Measurements from ENCODE around the gene ATP1A4.
"Not testable (repeated sequence)": the region's sequence is repeated elsewhere in the genome, so short reads cannot be mapped to it uniquely, and the experiment has no call there.

ATP1A4 gene

GRCh38 chr1:160151303-160151702 is at the start of gene ATP1A4:
Gene ATP1A4, plus strand, starts transcription at chr1:160151603. Its CDS starts 438 bp downstream, at chr1:160152041.
- no peak for FAIRE-seq

DNA sequence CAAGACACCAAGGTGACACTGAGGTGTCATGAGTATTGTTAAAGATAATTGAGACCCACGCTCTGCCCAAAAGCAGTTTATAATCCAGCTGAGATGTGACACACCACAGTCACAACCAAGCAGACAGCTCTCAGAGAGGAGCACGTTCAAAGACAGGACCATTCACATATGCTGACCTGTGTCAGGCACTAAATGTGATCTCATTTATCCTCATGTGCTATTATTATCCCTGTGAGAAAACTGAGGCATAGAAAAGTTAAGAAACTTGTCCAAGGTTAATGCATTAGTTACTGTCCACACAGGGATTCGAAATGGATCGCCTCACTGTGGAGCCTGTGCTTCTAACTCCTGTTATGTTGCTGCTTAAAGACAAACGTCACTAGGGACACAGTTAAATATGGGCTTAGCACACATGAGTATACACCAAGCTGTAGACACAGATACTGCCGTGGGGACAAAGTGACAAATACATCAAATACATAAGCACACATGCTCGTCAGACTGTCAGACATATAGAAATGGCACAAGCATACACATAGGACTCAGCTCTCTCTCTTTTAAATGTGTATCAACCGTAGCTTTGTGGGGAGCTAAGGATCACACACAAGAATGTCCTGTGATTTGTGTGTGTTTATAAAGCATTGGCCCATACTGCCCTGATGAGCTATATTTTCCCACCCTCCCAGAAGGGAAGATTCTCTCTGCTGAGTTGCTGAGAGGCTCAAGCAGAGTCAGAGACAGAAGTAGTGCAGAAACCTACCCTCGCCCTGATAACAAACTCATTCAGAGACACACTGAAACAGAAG is 49.5 kb upstream of the ATP1A4 start:
- FAIRE-seq: no peak

DNA sequence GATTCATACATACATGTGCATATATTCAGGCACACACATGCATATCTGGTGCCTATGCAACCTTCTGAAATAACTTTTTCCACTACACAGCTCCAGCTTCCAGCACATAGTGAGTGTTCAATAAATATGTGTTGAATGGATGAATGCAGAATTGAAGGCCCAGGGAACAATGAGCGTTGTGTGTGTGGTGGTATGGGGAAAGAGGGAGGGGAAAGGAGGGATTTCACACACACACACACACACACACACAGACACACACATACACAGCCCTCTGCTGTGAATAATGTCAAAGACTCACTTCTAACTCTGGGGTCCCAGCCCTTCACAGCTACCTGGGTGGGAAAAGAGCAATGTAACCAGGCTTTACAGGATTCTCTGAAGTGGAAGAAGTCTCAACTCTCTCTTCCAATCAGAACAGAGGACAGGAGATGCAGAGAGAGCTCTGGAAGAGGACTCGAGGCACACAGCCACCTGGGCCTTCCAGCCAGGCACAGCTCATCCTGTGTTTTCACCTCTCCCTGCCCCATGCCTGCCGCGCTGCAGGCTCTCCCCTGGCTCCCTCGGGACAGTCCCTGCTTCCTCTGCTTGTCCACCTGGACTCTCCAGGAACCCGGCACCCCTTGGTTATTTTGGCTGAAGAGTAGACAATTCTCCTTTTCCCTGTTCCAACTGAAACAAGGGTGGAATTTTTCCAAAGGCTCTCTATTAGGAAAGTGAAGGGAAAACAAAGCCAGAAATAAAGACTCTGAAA is 47.6 kb upstream of the ATP1A4 start:
- FAIRE-seq: no peak

DNA sequence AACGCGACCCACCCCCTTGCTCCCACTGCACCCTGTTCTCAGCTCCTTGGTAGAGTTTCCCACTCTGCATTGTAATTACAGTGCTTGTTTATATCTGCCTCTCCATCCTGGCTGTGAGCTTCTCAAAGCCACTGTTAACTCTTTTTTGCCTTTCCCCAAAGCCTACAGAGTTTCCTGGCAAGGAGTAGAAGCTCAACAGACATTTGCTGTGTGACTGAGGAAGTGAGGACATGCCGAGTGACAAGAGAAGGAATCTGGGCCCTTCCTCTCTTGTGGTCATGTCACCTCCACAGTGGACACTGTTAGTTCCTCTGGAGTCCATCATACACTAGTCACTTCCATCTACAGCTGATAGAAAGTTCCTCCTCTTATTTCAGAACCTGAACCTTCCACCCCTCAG is 46.9 kb upstream of the ATP1A4 start:
- FAIRE-seq: no peak

- FAIRE-seq: no peak
These were observed 46.2 kb upstream of the ATP1A4 start for GRCh38 chr1:160105155-160105554.

DNA sequence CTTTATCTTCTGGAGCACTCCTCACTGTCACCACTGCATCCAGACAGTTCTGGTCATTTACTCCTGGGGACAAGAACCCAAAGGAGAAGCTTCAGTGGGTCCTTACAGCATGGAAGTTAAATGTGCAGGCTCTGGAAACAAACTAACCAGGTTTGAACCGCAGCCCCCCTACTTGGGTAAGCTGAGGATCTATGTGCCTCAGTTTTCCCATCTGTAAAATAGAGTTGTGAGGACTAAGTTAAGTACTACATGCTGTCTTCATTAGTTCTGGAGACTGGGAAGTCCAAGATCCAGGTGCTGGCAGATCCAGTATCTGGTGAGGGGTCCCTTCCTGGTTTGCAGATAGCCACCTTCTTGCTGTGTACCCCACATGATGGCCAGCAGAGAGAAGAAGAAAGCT is 43.9 kb upstream of the ATP1A4 start:
- no peak for FAIRE-seq

- no peak for FAIRE-seq
These were observed 42.3 kb upstream of the ATP1A4 start for GRCh38 chr1:160108888-160109662.

DNA sequence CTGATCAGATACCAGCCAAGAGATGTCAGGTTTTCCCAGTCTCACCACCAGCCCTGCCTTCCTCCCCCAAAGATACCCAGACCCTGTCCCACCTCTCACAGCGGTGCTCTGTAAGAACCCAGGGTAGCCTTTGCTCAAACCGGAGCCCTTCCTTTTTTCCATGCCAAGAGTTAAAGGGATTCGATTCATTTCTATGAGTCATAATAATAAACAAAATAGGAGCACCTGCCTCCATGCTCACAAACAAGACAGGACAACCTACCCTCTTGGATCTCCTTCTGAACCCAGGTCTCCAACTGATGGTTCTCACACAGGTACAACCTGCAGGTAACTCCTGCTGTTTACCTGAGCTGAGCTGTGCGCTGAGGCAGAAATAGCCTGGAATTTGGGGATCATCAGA is 41.7 kb upstream of the ATP1A4 start:
- no peak for FAIRE-seq

GRCh38 chr1:160111462-160111861 is 39.9 kb upstream of the ATP1A4 start:
- not testable (repeated sequence) for FAIRE-seq

GRCh38 chr1:160112357-160112756 is 39.0 kb upstream of the ATP1A4 start:
- FAIRE-seq: no peak

DNA sequence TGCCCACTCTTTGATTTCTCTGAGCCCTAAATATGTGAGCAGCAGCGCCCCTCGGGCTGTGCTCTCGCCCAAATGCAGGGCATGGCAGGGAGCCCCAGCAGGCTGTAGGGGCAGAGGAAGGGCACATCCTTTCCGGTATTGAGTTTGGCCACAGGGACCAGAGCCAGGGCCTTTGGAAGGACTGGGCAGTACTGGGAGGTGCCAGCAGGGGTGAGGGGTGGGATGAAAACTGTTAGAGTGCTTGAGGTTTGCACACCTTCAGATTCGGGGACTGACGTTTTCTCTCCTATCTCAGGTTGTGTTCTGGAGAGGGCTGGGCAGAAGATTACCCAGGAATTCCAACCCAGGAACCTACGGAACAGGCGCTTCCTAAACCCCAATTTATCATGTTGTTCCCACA is 38.0 kb upstream of the ATP1A4 start:
- FAIRE-seq: no peak

GRCh38 chr1:160114085-160114484 is 37.3 kb upstream of the ATP1A4 start:
- FAIRE-seq: no peak

GRCh38 chr1:160115545-160116282 is 35.7 kb upstream of the ATP1A4 start, which contains the start of gene ATP1A2:
Gene ATP1A2, plus strand, starts transcription at chr1:160115759. Its CDS starts 103 bp downstream, at chr1:160115862.
- no peak for FAIRE-seq

DNA sequence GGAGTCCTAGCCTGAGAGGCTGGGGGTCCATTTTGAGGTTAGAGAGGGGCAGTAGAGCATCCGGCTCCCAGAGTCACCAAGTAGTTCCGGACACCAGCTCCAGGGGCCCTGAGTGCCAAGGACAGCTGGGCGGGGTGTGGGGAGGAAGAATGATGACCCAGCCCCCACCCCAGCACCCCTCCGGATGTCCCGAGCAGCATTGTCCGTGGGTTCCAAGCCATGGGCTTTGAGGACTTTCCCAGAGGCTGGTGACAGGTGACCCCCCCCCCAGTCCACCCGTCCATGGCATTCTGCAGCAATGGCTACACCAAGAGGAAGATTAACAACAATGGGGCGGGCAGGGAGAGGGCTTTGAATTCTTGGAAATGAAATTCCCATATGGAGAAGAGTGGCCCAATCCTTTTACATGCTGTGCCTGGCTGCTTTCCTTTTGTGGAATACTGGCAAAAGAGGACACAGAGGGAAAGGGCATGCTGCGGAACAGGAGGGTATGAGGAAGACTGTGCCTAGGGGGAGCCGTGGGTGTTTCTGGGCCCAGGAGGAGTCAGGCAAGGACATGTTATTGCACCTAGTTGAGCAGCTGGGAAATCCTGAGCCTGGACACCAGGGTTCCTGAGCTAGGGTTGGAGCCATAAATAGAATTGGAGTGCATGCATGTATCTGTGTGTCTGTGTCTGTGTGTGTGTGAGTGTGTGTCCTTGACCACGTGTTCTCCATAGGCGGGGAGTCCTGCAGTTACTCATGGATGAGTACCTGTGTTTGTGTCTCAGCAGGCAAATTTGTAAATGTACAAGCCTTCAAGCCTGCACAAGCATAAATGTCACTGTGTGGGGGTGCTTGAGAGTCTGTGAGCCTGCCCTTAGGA is 34.9 kb upstream of the ATP1A4 start:
- no peak for FAIRE-seq

DNA sequence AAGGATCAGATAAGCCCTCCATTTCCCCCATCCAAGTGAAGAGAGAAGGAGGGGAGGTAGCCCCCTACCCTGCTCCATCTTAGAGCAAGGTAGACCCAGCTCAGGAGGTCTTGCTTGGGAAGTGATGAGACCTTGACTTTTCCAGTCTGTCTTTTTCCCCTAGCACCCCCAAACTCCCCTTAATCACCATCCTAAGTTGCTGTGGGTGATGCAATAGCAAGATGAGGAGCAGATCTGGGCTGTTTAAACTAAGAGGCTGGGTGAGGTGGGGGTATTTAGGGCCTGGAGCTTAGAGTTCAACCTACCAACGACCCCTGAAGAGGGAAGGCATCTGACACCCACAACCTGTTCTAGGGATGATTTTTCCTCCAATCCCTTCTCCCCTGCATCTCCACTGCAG is 34.1 kb upstream of the ATP1A4 start:
- no peak for FAIRE-seq

DNA sequence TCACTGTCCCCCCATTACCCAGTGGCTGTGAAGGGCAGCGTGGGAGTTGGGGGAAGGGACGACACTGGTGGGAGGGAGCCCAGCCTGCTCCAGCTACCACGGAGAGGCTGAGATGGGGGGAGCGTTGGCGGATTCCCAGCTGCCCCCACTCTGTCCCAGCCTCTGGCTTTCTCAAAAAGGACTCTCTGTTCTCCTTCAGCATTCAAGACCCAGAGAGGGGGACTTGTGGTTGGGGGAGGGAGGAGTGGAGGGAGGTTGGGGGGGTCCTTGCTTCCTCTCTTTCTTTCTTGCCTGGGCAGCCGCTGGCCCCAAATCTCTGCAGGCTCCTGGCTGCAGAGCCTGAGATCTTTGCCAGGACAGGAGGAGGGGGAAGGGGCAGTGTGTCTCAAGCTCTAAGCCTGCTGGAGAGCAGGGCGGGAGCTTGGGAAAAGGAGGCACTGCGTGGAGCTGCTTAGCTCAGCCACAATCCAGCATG is 33.7 kb upstream of the ATP1A4 start:
- no peak for FAIRE-seq

DNA sequence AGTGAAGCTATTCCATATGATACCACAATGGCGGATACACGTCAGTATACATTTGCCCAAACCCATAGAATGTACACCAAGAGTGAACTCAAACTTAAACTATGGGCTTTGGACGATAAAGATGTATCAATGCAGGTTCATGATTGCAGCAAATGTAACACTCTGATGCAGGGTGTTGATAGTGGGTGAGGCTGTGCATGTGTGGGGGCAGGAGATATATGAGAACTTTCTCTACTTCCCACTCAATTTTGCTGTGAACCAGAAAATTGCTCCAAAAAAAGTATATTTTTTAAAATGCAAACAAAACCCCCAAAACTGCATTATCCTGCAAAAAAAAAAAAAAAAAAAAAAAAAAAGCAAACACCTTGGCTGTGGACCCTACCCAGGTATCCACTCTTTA is 32.5 kb upstream of the ATP1A4 start:
- FAIRE-seq: no peak

DNA sequence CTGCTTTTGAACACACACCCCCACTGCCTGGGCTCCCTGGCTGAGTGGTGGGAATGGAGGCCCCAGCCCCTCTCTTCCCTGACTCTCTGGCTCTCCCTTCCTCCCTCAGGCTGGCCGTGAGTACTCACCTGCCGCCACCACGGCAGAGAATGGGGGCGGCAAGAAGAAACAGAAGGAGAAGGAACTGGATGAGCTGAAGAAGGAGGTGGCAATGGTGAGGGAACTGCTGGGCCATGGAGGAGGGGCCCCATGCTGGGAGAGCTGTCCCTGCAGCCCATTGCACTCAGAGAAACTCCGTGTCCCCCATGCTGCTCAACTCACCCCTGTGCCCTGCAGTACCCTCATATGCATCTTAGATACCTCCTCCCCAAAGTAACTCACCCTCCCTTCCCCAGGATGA is 30.6 kb upstream of the ATP1A4 start:
- FAIRE-seq: no peak

GRCh38 chr1:160121388-160121787 is 30.0 kb upstream of the ATP1A4 start:
- no peak for FAIRE-seq

GRCh38 chr1:160122978-160123495 is 28.4 kb upstream of the ATP1A4 start:
- no peak for FAIRE-seq

- FAIRE-seq: no peak
These were observed 27.7 kb upstream of the ATP1A4 start for GRCh38 chr1:160123726-160124125.

Data from endometrium (tissue), 2 donors.